Measurements from ENCODE around the gene PATJ.
"Not testable (repeated sequence)": the region's sequence is repeated elsewhere in the genome, so short reads cannot be mapped to it uniquely, and the experiment has no call there.

PATJ gene

GRCh38 chr1:61743716-61744580 is 1.7 kb downstream of the PATJ start:
- no peak for DNase-seq

GRCh38 chr1:61746813-61747212 is 4.5 kb downstream of the PATJ start:
- DNase-seq, result peak in 2 of 4 experiments; percentile 10 to 32

- no peak for DNase-seq
Measured at GRCh38 chr1:61748566-61748965, 6.3 kb downstream of the PATJ start.

GRCh38 chr1:61749574-61749973 is 7.3 kb downstream of the PATJ start:
- no peak for DNase-seq

- DNase-seq, result no peak
Measured at GRCh38 chr1:61752921-61753389, 10.7 kb downstream of the PATJ start.

GRCh38 chr1:61753998-61754508 is 11.8 kb downstream of the PATJ start:
- DNase-seq, result no peak

- no peak for DNase-seq
Measured at GRCh38 chr1:61754545-61754944, 12.3 kb downstream of the PATJ start.

- no peak for DNase-seq
Measured at GRCh38 chr1:61756773-61757172, 14.5 kb downstream of the PATJ start.

GRCh38 chr1:61757950-61758349 is 15.7 kb downstream of the PATJ start:
- DNase-seq, result no peak

- no peak for DNase-seq
Measured at GRCh38 chr1:61770131-61770530, 27.9 kb downstream of the PATJ start.

- DNase-seq, result no peak
Measured at GRCh38 chr1:61776091-61776490, 33.8 kb downstream of the PATJ start.

GRCh38 chr1:61779231-61779630 is 37.0 kb downstream of the PATJ start:
- no peak for DNase-seq

- DNase-seq, result no peak
Measured at GRCh38 chr1:61781151-61781550, 38.9 kb downstream of the PATJ start.

GRCh38 chr1:61782771-61783170 is 40.5 kb downstream of the PATJ start:
- no peak for DNase-seq

GRCh38 chr1:61784726-61785125 is 42.4 kb downstream of the PATJ start:
- DNase-seq, result no peak

GRCh38 chr1:61790837-61791236 is 48.6 kb downstream of the PATJ start:
- no peak for DNase-seq

GRCh38 chr1:61797045-61797755 is 54.9 kb downstream of the PATJ start:
- no peak for DNase-seq

- not testable (repeated sequence) for DNase-seq
Measured at GRCh38 chr1:61801047-61801446, 58.8 kb downstream of the PATJ start.

- DNase-seq, result no peak
Measured at GRCh38 chr1:61807606-61808140, 65.4 kb downstream of the PATJ start.

GRCh38 chr1:61808321-61808720 is 66.0 kb downstream of the PATJ start:
- no peak for DNase-seq

GRCh38 chr1:61808968-61809367 is 66.7 kb downstream of the PATJ start:
- DNase-seq, result no peak

GRCh38 chr1:61812916-61813315 is 70.6 kb downstream of the PATJ start:
- peak; percentile 7 to 54 (median 50) for DNase-seq

- peak in 3 of 4 experiments; percentile 25 to 55 (median 47) for DNase-seq
Measured at GRCh38 chr1:61816191-61816590, 73.9 kb downstream of the PATJ start.
